Panc1 (cell line): ENCODE measurements around the gene CCDC102A. TPM values are rescaled to one million over a fixed set of nuclear protein-coding genes. Genes with fewer than 3 reads are reported as not detected.

ENCODE experiments used
- ATAC-seq: fragments of 200-7000 bp; cut with Tn5 transposase; 2 replicates; pipeline ENCODE4 v1.9.1; 2020; ENCODE audit warnings: mild to moderate bottlenecking, moderate library complexity
- BruUV-seq: library from RNA; stranded (reverse); fragments of 400-500 nt; replicated peaks from 2 replicates; lab custom pipeline; 2021; lab: Mats Ljungman, UMichigan
- CTCF ChIA-PET: fragments of 300-600 bp; sonication (Branson Sonifier 250); formaldehyde crosslinking; loops from one replicate; lab custom pipeline; 2022; ENCODE audit warnings: antibody characterized with exemption; lab: Charles Lee
- POLR2A ChIA-PET: fragments of 300-600 bp; sonication (Branson Sonifier 250); formaldehyde crosslinking; loops from one replicate; lab custom pipeline; 2022; ENCODE audit warnings: antibody characterized with exemption; lab: Charles Lee
- DNase-seq: peaks from one replicate; pipeline ENCODE4 v3.0.0-alpha.2; 2010; ENCODE audit warnings: low read depth, low spot score
- H3K27ac ChIP-seq: 2 replicates; pipeline ENCODE4 v1.5.1; 2011; ENCODE audit warnings: mild to moderate bottlenecking, low read length, inconsistent platforms
- H3K27me3 ChIP-seq: fragments of 200-500 bp; sonication (Bioruptor generic); 2 replicates; pipeline ENCODE4 v1.6.0; 2014; ENCODE audit warnings: low read length, inconsistent platforms; ENCODE audit not compliant: control insufficient read depth, insufficient read depth
- H3K36me3 ChIP-seq: fragments of 200-500 bp; sonication (Bioruptor generic); 2 replicates; pipeline ENCODE4 v1.5.1; 2014; ENCODE audit warnings: inconsistent platforms, mild to moderate bottlenecking, low read length, moderate library complexity; ENCODE audit not compliant: control insufficient read depth, insufficient read depth
- H3K4me1 ChIP-seq: 2 replicates; pipeline ENCODE4 v1.5.1; 2011; ENCODE audit warnings: inconsistent platforms, mild to moderate bottlenecking, low read length, moderate library complexity; ENCODE audit not compliant: control insufficient read depth, insufficient read depth
- H3K4me3 ChIP-seq, 2 experiments: 2 replicates each; pipeline ENCODE4 v1.5.1; 2011 to 2012; ENCODE audit warnings: low read depth in 2 of 2, low read length in 2 of 2, mild to moderate bottlenecking in 2 of 2, inconsistent platforms in 1 of 2, moderate library complexity in 1 of 2
- H3K9me3 ChIP-seq: fragments of 200-500 bp; sonication (Bioruptor generic); 2 replicates; pipeline ENCODE4 v1.5.1; 2014; ENCODE audit warnings: low read depth, mild to moderate bottlenecking, inconsistent platforms, low read length, moderate library complexity; ENCODE audit not compliant: control insufficient read depth, insufficient read depth
- POLR2AphosphoS5 ChIP-seq: IDR thresholded peaks from 2 replicates; pipeline ENCODE4 v1.6.1; 2012; ENCODE audit warnings: mild to moderate bottlenecking, low read depth, low read length, moderate library complexity
- REST ChIP-seq, 2 experiments: IDR thresholded peaks; 2 replicates each; pipeline ENCODE4 v1.6.1; 2011 to 2012; ENCODE audit warnings: low read depth in 2 of 2, control low read depth in 1 of 2, low read length in 1 of 2, mild to moderate bottlenecking in 1 of 2, moderate library complexity in 1 of 2; ENCODE audit not compliant: insufficient read depth in 1 of 2
- SIN3A ChIP-seq: IDR thresholded peaks from 2 replicates; pipeline ENCODE4 v1.6.1; 2012; ENCODE audit warnings: low read depth, mild to moderate bottlenecking, low read length, moderate library complexity, borderline replicate concordance; ENCODE audit not compliant: insufficient read depth
- TCF7L2 ChIP-seq: IDR thresholded peaks from 2 replicates; pipeline ENCODE4 v1.6.1; 2011; ENCODE audit warnings: mild to moderate bottlenecking, low read depth, low read length, inconsistent platforms
- in situ Hi-C: cut with HindIII; loops from 2 replicates; pipeline ENCODE4 v1.10.0; 2016; ENCODE audit warnings: low sequenced_read_pairs, low pct_unique_long_range_greater_than_20kb
- intact Hi-C: fragments of 100-400 bp; cut with micrococcal nuclease; formaldehyde crosslinking; loops from one replicate; pipeline ENCODE4 v1.10.0; 2022; ENCODE audit not compliant: unreplicated experiment
- total RNA-seq: library from RNA; stranded (reverse); gene quantifications from one replicate; pipeline ENCODE4 v1.2.1, GENCODE V29; 2021; ENCODE audit not compliant: unreplicated experiment
- TF ChIP-seq, protein P1 (sequence below): fragments of 450-650 bp; IDR thresholded peaks from 2 replicates; pipeline ENCODE4 v1.5.1; 2017; ENCODE audit warnings: mild to moderate bottlenecking

Gene CCDC102A
- total RNA-seq, 1 experiment from 2014 or later, result 12.9 TPM

GRCh38 chr16:57484515-57485005, 51.8 kb downstream of the CCDC102A start:
- no peaks in the 10 kb centered on the region for H3K9me3 ChIP-seq
- no peaks in the 10 kb centered on the region for H3K27me3 ChIP-seq
- no TSS peak for BruUV-seq
- no peak overlapping the region for H3K4me3 ChIP-seq
- TF ChIP-seq, protein P1, sequence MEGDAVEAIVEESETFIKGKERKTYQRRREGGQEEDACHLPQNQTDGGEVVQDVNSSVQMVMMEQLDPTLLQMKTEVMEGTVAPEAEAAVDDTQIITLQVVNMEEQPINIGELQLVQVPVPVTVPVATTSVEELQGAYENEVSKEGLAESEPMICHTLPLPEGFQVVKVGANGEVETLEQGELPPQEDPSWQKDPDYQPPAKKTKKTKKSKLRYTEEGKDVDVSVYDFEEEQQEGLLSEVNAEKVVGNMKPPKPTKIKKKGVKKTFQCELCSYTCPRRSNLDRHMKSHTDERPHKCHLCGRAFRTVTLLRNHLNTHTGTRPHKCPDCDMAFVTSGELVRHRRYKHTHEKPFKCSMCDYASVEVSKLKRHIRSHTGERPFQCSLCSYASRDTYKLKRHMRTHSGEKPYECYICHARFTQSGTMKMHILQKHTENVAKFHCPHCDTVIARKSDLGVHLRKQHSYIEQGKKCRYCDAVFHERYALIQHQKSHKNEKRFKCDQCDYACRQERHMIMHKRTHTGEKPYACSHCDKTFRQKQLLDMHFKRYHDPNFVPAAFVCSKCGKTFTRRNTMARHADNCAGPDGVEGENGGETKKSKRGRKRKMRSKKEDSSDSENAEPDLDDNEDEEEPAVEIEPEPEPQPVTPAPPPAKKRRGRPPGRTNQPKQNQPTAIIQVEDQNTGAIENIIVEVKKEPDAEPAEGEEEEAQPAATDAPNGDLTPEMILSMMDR, result no peak
- no peak for TF ChIP-seq TCF7L2
- TF ChIP-seq SIN3A, result no peak
- TF ChIP-seq POLR2AphosphoS5, result no peak
- TF ChIP-seq REST (IDR thresholded peaks at IDR 0.05; ENCODE audit: insufficient read depth in 1 of 2, low read depth in 2 of 2, low read length in 1 of 2), result no peak
- POLR2A ChIA-PET, result no interaction called here
- no peaks in the 10 kb centered on the region for H3K36me3 ChIP-seq
- no peak for DNase-seq
- H3K27ac ChIP-seq, result no peak overlapping the region
- intact Hi-C loops, result no loop called here
- no peak for ATAC-seq
- CTCF ChIA-PET, result no interaction called here
- in situ Hi-C loops, result no loop called here
- no peaks in the 10 kb centered on the region; the same call in 1 of the 2 replicates for H3K4me1 ChIP-seq

DNA sequence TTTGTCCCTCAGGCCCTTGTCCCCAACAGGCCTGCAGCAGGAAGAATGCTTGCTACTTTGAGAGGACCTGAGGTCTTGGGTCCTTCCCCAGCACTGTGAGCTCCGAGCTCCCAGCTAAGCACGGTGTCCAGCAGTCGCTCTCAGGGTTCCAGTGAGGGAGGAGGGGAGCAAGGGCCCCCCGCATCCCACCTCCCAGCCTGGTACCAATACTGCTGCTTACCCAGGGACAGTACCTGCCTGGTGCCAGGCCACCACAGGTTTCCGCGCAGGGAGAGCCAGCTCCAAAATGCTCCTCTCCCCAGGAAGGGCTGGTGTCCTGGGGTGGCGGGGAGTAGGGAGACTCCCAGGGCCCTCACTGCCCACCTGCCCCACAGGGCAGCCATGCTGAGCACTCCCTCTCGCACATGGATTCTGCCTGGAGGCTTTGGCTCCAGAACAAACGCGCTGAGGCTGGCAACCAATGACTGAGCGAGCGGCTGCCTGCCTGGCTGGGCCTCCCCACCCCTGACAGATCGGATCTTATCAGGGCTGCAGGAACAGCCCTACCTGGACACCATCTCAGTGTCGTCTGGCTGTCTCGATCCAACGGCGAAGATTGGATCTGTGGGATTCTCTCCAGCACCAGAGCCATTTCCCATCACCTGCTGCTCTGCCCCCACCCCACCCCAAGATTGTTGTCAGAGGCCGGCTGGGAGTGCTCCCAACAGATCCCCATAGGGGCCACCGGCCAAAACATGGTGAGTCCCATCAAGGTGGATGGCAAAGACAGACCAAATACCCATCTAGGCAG, 52.5 kb downstream of the CCDC102A start:
- intact Hi-C loops, result no loop called here
- no peak for DNase-seq
- no peak overlapping the region for H3K27ac ChIP-seq
- TF ChIP-seq TCF7L2, result no peak
- TF ChIP-seq, protein P1, result no peak
- TF ChIP-seq SIN3A, result no peak
- TF ChIP-seq POLR2AphosphoS5, result no peak
- no peak for TF ChIP-seq REST (IDR thresholded peaks at IDR 0.05; ENCODE audit: insufficient read depth in 1 of 2, low read depth in 2 of 2, low read length in 1 of 2)
- no peaks in the 10 kb centered on the region for H3K27me3 ChIP-seq
- CTCF ChIA-PET, result no interaction called here
- no peaks in the 10 kb centered on the region for H3K36me3 ChIP-seq
- H3K4me1 ChIP-seq, result no peaks in the 10 kb centered on the region; the same call in 1 of the 2 replicates
- no peaks in the 10 kb centered on the region for H3K9me3 ChIP-seq
- no TSS peak for BruUV-seq
- no peak for ATAC-seq
- POLR2A ChIA-PET, result no interaction called here
- in situ Hi-C loops, result no loop called here
- H3K4me3 ChIP-seq, result no peak overlapping the region
